H1 (cell line): ENCODE data around the gene NPHP4.

Experiments
- BRCA1 ChIP-seq: IDR thresholded peaks from 2 replicates; pipeline ENCODE4 v1.6.1; 2012; ENCODE audit warnings: low read depth, low read length, improper control_type of control experiment
- CEBPB ChIP-seq: IDR thresholded peaks from 2 replicates; pipeline ENCODE4 v1.6.1; 2012; ENCODE audit warnings: low read depth, low read length
- CTCF ChIP-seq, 3 experiments: IDR thresholded peaks; 1 replicate in 2 of 3; 2 replicates in 1 of 3; pipeline versions ENCODE4 v1.5.1 to v1.6.1; 2011; ENCODE audit warnings: low read length in 3 of 3, mild to moderate bottlenecking in 3 of 3, inconsistent platforms in 2 of 3, low read depth in 1 of 3, moderate library complexity in 1 of 3; ENCODE audit not compliant: insufficient read depth in 1 of 3; ENCODE audit errors: control extremely low read depth in 1 of 3
- MAX ChIP-seq: IDR thresholded peaks from 2 replicates; pipeline ENCODE4 v1.6.1; 2012; ENCODE audit warnings: inconsistent platforms
- POLR2AphosphoS5 ChIP-seq: IDR thresholded peaks from 2 replicates; pipeline ENCODE4 v1.6.1; 2011; ENCODE audit warnings: low read depth, low read length
- RFX5 ChIP-seq: IDR thresholded peaks from 2 replicates; pipeline ENCODE4 v1.6.1; 2011; ENCODE audit warnings: low read depth, low read length, improper control_type of control experiment, borderline replicate concordance

- TF ChIP-seq MAX: peak; percentile 91
- TF ChIP-seq POLR2AphosphoS5: no peak
- no peak for TF ChIP-seq CEBPB
- TF ChIP-seq CTCF (IDR thresholded peaks at IDR 0.05; ENCODE audit: control extremely low read depth in 1 of 3, insufficient read depth in 1 of 3, low read depth in 1 of 3, low read length in 3 of 3): peak; percentile 96 to 99 (median 98)
- TF ChIP-seq BRCA1: no peak
- TF ChIP-seq RFX5: no peak
Observed at GRCh38 chr1:5830771-5831599, 161.2 kb downstream of the NPHP4 start.
